Measurements from ENCODE around the gene POLR1A.

Gene POLR1A

GRCh38 chr2:85999061-85999831 lies 106.4 kb downstream of the POLR1A start:
- no peak for DNase-seq (ENCODE audit: low read depth)

GRCh38 chr2:85998071-85998991 lies 107.4 kb downstream of the POLR1A start:
- DNase-seq (ENCODE audit: low read depth), result no peak
- TF ChIP-seq, protein P1, sequence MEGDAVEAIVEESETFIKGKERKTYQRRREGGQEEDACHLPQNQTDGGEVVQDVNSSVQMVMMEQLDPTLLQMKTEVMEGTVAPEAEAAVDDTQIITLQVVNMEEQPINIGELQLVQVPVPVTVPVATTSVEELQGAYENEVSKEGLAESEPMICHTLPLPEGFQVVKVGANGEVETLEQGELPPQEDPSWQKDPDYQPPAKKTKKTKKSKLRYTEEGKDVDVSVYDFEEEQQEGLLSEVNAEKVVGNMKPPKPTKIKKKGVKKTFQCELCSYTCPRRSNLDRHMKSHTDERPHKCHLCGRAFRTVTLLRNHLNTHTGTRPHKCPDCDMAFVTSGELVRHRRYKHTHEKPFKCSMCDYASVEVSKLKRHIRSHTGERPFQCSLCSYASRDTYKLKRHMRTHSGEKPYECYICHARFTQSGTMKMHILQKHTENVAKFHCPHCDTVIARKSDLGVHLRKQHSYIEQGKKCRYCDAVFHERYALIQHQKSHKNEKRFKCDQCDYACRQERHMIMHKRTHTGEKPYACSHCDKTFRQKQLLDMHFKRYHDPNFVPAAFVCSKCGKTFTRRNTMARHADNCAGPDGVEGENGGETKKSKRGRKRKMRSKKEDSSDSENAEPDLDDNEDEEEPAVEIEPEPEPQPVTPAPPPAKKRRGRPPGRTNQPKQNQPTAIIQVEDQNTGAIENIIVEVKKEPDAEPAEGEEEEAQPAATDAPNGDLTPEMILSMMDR (IDR thresholded peaks at IDR 0.05; ENCODE audit: control insufficient read depth, insufficient read depth, low read depth, low read length, missing control alignments), result no peak
- H3K4me3 ChIP-seq (ENCODE audit: control insufficient read depth, low read depth, low read length), result peak overlapping the region; percentile 20

More at GRCh38 chr2:85999061-85999831, 106.4 kb downstream of the POLR1A start:
- TF ChIP-seq, protein P1 (IDR thresholded peaks at IDR 0.05; ENCODE audit: control insufficient read depth, insufficient read depth, low read depth, low read length, missing control alignments), result no peak
- no peak overlapping the region for H3K4me3 ChIP-seq (ENCODE audit: control insufficient read depth, low read depth, low read length)

DNA sequence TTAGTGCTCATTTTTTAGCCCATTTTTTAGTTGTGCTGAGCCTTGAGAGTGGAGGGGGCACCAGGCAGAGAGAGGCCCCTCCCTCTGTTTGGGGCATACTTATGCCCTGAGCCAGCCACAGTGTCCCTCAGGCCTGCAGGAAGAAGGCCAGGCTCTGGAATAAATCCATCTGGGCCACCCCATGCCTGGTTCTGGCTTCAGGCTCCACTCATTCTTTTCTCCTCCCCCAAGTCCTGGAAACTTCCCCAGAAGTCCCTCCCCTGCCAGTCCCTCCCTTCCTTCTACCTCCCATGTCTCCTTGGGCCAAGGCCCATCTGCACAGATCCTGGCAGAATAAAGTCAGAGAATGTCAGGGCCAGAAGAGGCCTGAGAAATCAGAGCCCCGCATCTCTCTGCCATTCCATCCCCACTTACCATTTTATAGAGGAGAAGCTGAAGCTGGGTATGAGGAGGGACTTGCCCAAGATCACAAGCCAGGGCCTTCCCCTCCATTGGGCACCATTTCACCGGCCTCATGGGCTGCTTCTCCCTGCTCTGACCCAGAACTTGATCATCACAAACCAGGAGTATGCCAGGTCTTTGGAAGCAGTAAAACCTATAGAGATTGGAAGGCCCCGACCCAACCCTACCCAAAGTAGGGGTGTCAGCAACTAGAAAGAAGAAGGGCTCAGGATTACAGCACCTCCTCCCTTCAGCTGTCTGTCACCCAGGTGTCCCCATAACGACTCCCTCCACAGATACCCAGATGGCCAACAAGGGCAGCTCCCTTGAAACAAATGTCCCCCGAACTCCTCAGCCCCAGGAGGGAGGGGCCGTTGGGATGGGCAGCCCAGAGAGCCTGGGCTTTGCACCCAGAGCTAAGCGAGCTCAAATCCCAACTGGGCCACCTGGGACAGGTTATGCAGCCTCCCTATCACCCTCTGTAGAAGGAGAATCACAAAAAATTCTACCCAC lies 108.4 kb downstream of the POLR1A start:
- H3K4me3 ChIP-seq (ENCODE audit: control insufficient read depth, low read depth, low read length), result no peak overlapping the region
- TF ChIP-seq, protein P1 (IDR thresholded peaks at IDR 0.05; ENCODE audit: control insufficient read depth, insufficient read depth, low read depth, low read length, missing control alignments), result no peak
- no peak for DNase-seq (ENCODE audit: low read depth)

DNA sequence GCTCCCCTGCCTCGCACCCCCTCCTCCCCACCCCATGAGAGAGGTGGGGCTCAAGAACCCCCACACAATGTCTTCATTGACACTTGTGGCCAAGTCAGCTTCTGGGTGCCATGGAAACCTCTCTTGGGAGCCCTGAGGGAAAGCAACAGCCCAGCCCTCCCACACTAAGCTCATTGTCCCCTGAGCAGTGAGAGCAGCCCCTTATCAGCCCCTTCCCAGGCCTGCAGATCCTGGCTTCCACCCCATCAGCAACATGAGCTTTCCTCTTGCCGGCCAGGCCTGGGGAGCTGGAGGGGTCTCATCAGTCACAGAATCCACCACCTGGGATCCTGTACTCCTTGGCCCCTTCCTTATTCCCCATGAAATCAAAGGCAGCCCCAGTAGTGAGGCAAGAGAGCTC lies 109.1 kb downstream of the POLR1A start:
- TF ChIP-seq, protein P1 (IDR thresholded peaks at IDR 0.05; ENCODE audit: control insufficient read depth, insufficient read depth, low read depth, low read length, missing control alignments), result no peak
- no peak overlapping the region for H3K4me3 ChIP-seq (ENCODE audit: control insufficient read depth, low read depth, low read length)
- DNase-seq (ENCODE audit: low read depth), result no peak

- TF ChIP-seq, protein P1 (IDR thresholded peaks at IDR 0.05; ENCODE audit: control insufficient read depth, insufficient read depth, low read depth, low read length, missing control alignments), result no peak
- H3K4me3 ChIP-seq (ENCODE audit: control insufficient read depth, low read depth, low read length), result no peak overlapping the region
- no peak for DNase-seq (ENCODE audit: low read depth)
These were observed 109.8 kb downstream of the POLR1A start for GRCh38 chr2:85995648-85996529.

Measured in AG09309 (cell line).